Measurements from ENCODE around the gene ZMYND8.

DNA sequence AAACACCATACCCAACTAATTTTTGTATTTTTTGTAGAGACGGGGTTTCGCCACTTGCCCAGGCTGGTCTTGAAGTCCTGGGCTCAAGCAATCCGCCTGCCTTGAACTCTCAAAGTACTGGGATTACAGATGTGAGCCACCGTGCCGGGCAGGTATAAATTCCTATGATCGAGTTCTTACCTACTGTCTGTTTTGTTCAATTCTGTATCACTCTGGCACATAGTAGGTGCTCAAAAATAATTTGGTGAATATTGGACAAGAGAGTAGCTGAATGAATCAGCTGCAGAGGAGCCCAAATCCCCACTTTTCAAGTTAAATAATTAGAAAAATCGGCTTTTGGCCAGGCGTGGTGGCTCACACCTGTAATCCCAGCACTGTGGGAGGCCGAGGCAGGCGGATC is 13.7 kb upstream of the ZMYND8 start:
- TF ChIP-seq, protein P1, sequence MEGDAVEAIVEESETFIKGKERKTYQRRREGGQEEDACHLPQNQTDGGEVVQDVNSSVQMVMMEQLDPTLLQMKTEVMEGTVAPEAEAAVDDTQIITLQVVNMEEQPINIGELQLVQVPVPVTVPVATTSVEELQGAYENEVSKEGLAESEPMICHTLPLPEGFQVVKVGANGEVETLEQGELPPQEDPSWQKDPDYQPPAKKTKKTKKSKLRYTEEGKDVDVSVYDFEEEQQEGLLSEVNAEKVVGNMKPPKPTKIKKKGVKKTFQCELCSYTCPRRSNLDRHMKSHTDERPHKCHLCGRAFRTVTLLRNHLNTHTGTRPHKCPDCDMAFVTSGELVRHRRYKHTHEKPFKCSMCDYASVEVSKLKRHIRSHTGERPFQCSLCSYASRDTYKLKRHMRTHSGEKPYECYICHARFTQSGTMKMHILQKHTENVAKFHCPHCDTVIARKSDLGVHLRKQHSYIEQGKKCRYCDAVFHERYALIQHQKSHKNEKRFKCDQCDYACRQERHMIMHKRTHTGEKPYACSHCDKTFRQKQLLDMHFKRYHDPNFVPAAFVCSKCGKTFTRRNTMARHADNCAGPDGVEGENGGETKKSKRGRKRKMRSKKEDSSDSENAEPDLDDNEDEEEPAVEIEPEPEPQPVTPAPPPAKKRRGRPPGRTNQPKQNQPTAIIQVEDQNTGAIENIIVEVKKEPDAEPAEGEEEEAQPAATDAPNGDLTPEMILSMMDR (IDR thresholded peaks at IDR 0.05): no peak
- TF ChIP-seq POLR2A (IDR thresholded peaks at IDR 0.05): no peak

All from thyroid gland (tissue), 4 donors.